GM18867 (cell line): ENCODE measurements around the gene ARSA.

Experiments used
- ATAC-seq: cut with Tn5 transposase; IDR thresholded peaks from one replicate; pipeline ENCODE4 v1.9.1; 2021; ENCODE audit warnings: mild to moderate bottlenecking, moderate library complexity; ENCODE audit not compliant: unreplicated experiment

ARSA gene

DNA sequence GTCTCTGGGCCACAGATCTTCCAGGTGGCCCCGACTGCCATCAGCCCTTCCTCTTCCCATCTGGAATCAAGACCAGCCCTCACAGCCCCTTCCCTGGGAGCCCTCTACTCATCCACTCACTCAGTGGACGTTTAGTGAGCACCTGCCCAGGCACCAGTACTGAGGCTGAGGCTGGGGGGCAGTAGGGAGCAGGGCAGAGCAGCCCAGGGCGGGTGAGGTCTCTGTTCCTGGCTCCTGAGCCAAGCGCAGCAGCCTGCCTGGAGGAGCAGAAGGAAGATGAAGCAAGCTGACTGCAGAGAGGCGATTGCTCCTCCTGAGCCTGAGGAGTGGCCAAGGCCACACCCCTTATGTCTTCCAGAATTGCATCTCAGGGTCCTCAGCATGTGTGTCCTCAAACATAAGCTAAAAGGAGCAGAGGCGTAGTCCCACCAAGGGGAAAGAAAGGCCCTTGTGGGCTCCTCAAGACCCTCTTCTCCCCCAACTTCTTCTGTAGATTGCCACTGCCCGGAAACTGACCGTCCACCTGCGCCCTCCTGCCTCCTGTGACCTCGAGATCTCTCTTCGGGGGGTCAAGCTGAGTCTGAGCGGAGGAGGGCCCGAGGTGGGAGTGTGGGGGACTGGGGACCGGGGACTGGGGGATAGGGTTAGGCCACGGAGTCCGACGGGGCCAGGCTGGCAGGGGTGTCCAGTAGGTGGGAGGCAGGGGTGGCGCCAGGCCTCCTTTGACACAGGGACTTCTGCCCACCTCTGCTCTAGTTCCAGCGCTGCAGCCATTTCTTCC is 21.6 kb downstream of the ARSA start:
- no peak for ATAC-seq

DNA sequence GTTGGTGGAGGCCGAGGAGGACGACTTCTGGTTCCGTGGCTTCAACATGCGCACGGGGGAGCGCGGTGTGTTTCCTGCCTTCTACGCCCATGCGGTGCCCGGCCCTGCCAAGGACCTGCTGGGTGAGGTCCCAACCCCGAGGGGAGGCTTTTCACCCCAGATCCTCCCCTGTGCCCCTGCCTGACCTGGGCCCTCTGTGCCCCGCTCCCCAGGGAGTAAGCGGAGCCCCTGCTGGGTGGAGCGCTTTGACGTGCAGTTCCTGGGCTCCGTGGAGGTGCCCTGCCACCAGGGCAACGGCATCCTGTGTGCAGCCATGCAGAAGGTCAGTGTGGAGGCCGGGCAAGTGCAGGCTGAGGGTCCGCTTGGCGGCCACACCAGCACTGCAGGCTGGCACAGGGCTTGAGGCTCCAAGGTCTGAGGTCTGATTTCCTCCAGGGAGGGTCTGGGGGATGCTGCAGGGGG is 22.3 kb downstream of the ARSA start:
- ATAC-seq = no peak

DNA sequence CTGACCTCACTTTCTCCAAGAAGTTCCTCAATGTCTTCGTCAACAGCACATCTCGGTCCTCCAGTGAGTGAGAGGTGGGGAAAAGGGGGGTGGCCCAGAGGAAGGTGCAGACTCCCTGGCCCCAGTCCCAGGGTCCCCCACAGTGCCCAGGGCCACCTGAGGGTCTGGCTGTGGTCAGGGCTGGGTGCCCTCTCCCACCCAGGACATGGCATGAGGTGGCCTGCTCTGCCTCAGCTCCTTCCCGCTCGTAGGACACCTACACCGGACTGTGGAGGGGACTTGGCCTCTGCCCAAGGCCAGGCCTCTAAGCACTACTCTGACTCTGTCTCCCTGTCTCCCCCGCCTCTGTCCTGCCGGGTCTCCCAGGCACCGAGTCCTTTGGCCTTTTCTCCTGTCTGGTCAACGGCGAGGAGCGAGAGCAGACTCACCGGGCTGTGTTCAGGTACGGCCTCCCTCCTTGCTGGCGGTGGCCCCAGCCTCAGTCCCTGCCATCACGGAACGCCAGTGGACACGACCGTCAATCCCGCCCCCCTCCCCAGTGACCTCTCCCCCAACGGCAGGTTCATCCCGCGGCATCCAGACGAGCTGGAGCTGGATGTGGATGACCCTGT is 22.8 kb downstream of the ARSA start:
- ATAC-seq = no peak

DNA sequence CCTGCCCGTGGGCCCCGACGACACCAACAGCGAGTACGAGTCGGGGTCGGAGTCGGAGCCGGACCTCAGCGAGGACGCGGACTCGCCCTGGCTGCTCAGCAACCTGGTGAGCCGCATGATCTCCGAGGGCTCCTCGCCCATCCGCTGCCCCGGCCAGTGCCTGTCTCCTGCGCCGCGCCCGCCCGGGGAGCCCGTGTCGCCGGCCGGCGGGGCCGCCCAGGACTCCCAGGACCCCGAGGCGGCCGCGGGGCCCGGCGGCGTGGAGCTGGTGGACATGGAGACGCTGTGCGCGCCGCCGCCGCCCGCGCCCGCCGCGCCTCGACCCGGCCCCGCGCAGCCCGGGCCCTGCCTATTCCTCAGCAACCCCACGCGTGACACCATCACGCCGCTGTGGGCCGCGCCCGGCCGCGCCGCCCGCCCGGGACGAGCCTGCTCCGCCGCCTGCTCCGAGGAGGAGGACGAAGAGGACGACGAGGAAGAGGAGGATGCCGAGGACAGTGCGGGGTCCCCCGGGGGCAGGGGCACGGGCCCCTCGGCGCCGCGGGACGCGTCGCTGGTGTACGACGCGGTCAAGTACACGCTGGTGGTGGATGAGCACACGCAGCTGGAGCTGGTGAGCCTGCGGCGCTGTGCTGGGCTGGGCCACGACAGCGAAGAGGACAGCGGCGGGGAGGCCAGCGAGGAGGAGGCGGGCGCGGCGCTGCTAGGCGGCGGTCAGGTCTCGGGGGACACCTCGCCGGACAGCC is 23.5 kb downstream of the ARSA start:
- no peak for ATAC-seq

DNA sequence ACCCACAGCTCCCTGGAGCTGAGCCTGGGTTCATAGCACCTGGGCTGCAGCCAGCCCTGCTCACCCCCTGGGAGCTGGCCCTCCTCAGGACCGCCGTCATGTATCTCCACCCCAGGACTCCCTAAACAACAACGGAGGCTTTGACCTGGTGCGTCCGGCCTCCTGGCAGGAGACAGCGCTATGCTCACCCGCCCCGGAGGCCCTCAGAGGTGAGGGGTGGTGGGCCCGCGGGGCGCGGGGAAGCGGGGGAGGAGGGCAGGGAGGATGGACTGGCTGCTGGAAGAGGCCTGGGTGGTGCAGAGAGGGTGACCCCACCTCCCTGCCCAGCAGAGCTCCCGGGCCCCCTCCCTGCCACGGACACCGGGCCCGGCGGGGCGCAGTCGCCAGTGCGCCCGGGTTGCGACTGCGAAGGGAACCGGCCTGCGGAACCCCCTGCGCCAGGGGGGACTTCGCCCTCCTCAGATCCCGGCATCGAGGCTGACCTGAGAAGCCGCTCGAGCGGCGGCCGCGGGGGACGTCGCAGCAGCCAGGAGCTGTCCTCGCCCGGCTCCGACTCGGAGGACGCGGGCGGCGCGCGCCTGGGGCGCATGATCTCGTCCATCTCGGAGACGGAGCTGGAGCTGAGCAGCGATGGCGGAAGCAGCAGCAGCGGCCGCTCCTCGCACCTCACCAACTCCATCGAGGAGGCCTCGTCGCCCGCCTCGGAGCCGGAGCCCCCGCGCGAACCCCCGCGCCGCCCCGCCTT is 24.3 kb downstream of the ARSA start:
- no peak for ATAC-seq

DNA sequence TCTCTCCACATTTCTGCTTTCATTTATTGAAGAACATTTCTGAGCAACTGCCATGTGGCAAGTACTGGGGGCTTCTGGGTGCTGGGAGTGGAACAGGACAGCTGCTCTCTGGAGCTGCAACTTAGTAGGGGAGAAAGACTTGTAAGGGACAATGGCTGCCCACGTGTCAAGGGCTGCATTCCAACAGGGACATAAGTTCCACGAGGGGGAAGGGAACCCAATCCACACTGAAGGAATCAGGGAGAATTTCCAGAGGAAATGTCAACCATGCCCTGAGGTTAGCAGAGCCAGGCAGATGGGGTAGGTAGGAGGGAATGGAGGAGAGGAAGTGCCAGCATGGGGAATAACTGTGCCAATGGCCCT is 25.6 kb downstream of the ARSA start:
- no peak for ATAC-seq

DNA sequence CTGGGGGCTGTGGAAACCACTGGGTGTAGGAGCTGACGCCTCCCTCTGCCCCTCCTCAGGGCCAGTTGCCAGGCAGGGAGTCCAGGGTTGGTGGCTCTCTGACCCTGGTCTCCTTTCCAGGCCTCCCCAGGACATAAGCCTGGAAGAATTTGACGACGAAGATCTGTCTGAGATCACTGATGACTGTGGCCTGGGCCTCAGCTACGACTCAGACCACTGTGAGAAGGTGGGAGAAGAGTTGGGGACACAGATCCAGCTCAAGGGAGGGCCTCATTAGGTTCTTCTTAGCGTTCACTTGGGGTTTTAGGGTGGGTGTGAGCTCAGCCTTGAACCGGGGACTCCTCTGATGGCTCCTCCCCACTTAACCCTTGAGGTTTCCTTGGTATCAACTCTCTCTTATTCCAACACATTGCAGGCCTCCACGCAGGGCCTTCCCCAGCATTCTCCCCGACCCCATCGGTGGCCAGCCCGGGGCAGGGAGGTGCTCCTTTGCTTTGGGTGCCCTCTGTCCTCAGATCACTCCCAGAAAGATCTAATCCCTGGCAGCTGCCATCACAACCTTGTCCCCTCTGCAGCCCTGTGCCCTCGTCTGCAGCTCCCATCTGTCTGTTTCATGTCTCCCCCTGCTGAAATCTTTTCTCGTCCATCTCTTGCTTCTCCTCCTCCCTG is 26.1 kb downstream of the ARSA start:
- ATAC-seq = no peak

DNA sequence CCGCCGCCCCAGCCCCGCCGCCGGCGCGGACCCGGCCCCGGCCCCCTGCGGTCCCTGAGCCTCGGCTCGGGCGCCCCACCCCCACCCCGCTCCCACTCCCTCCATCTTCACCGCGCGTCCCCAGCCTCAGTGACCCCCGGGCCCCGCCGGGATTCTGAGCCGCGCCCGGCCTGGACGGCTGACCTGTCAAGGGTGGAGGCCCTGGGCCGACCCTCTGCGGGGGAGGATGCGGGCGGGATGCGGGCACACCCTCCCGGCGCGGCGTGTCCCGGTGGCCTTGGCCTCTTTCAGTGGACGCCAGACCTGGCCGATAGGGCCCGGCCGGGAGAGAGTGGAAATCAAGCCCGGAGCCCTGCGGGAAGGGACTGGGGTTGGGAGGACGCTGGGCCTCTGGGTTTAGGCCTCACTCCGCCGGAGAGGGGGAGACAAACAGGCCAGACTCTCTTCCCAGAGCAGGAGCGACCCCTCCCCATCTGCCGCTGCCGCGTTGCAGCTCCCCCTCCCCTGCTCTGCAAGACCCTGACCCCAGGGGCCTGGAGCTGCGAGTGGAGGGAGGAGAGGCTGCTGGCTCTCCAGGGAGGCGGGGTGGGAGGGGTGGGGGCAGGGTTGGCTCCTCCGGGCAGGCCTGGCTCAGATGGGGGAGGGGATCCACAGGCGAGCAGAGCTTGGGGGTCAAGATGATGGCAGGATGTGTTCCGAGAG is 26.8 kb downstream of the ARSA start:
- ATAC-seq = no peak

DNA sequence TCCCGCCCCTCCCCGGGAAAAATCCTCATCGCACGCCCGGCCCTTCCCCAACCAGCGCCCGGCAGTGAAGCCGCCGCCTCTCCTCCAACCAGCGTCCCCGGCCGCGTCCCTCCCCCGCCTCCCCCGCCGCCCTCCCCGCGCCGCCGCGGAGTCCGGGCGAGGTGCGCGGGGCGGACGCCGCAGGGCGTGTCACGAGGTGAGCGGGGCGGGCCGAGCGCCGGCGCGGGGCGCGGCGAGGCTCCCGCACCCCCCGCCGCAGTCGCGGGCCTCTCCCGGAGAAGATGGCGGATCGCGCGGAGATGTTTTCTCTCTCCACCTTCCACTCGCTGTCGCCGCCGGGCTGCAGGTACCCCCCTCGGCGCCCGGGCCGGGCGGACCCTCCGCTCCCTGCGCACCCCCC is 27.4 kb downstream of the ARSA start, which contains the start of gene MAPK8IP2:
MAPK8IP2 (plus strand) TSS at position 256 of the 400 bp plus-strand sequence; CDS start at position 282, 26 bp downstream.
- no peak for ATAC-seq

DNA sequence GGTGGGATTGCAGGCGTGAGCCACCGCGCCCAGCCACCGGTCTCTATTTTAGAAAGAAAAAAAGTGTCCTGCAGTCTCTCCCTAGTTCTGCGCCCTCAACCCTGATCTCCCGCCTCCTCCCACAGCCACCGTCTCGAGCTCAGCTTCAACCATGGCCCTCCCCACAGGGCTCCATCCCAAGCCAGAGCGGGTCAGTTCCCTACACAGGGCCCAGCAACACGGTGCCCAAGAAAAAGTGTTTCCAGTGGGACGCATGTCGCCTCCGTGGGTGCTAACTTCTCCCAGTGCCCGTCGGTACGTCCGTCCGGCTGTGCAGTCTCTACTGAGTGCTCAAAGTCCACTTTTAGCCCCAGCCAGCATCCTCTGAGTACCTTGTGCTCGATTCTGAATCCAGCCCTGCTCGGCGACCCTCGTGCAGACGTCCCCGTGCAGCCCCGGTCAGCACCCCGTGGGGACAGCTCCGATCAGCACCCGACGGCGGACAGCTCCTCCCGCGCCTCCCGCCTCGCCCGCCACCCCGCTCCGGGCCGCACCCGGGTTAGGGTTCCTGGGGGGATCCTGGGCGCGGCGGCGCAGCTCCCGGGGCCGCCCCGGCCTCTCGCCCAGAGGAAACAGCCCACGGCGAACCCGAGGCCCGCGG is 28.0 kb downstream of the ARSA start:
- ATAC-seq = no peak

DNA sequence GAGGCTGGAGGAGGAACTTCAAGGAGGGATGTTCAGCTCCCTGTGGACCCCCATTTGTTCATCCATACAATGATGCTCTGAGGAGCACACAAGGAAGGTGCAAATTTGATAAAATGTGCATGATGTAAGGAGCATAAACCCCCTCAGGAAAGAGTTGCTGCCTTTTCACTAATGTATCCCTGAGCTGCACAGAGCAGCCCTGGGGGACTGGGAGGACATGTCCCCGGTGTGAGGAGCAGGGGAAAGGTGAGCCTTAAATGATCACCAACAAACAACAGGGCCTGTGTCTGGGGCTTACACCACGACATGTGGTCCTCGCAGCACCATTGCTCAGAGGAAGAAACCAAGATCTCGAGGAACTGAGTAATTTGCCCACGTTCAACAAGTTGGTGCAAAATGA is 30.9 kb downstream of the ARSA start:
- ATAC-seq = no peak

DNA sequence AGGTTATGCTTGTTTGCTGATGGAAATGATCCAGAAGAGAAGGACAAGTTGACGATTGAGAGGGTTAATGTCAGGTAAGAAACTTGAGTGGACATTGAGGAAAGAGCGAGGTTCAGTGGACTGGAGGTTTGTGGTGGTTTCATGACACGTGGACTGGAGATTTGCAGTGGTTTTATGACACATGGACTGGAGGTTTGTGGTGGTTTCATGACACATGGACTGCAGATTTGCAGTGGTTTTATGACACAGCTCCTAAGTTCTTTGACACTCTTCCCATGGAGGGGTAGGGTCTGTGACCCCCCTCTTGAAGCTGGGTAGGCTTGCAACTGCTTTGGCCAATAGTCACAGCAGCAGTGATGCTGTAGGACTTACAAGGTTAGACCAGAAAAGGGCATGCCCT is 32.8 kb downstream of the ARSA start:
- no peak for ATAC-seq

DNA sequence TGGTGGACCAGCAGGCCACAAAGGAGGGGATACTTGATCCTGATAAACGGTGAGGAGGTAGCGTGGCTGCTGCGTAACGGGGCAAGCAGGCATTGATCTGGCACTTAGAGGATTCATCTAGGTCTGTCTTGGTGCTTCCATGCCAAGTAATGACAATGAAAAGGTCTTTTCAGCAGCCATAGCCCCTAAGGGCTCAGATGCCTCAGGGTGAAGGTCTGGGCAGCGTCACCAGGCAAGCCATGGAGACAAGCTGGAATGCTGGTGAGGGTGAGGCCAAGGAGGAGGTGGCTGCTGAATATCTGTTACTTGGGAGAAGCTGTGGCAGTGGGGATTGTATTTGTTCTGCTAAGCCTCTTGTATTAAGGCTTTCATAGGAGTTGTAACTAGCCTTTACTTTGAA is 40.5 kb downstream of the ARSA start:
- ATAC-seq = no peak

DNA sequence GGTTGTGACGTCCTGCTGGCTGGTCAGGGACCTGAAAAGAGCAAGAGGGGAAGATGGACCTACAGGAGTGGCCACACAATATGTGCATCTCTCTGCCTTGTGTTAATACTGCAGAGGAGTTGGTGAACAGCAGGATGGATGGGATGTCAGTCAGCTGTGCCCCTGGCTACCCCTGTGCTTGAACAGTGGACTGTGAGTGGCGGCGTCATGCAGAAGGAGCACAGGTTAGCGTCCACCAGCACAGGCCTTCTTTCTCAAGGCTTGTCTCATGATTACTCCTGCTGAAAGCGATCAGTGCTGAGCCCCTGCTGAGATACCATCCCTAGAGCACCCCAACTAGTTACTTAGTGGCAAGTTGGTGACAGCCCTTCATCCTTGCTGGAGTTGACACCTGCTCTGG is 41.5 kb downstream of the ARSA start:
- no peak for ATAC-seq

DNA sequence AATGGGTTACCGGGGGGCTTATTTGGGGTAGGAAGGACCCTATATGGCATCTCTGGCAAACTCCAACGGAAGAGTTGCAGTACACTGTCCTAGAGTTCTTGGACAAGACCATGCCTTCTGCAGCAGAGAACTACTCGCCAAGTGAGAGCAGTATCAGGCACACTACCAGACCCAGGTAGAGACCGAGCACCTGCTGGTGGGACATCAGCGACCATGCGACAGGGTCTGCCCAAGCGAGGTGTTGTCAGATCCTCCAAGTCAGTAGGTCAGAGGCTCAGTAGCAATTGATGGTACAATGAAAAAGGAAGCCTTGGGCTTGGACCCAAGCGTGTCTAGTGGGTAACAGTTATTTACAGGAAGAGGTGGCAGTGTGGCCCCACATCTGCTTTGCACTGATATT is 42.2 kb downstream of the ARSA start:
- no peak for ATAC-seq

DNA sequence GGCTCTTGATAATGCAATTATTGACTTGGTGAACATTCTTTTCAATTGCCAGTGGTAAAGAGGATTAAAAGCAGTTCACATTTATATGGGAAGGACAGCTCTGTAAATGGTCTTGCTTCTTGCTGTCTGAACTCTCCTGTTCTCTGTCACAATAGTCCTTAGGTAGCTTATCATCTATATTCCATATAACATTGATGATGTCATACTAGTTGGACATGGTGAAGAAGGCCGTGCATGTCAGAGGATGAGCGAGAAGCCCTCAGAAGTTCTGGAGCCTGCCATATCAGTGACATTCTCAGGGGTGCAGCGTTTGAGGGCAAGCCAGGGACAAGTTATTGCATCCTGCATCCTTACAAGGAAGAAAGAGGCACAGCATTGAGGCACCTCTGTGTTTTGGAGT is 42.7 kb downstream of the ARSA start:
- no peak for ATAC-seq

DNA sequence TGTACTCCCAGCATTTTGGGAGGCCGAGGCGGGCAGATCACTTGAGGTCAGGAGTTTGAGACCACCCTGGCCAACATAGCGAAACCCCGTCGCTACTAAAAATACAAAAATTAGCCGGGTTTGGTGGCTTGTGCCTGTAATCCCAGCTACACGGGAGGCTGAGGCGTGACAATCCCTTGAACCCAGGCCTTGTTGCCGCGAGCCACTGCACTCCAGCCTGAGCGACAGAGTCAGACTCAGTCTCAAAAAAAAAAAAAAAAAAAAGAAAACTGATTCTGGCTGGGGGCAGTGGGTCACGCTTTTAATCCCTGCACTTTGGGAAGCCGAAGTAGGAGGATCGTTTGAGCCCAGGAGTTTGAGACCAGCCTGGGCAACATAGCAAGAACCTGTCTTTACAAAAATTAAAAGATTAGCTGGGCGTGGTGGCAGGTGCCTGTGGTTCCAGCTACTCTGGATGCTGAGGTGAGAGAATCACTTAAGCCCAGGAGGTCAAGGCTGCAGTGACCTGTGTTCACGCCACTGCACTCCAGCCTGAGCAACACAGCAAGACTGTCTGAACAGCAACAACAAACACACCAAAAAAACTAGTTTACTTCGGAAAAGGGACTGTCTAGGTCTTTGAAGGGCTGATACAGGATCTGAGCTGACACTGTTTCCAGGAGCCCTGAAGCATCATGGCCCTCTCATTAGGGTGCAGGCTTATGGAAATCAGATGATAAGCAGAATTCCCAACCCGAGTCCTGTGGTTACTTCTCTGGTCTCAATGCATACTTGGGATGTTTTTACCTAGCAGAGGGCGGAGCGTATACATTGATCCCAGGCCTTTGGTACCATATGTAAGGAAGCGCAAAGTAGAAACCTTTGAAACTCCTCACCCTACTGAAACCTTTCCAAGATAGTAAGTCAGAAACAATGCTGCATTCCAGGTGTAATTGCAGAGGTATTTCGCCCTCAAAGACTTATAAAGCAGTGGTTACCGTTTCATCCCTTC is 43.6 kb downstream of the ARSA start:
- no peak for ATAC-seq

DNA sequence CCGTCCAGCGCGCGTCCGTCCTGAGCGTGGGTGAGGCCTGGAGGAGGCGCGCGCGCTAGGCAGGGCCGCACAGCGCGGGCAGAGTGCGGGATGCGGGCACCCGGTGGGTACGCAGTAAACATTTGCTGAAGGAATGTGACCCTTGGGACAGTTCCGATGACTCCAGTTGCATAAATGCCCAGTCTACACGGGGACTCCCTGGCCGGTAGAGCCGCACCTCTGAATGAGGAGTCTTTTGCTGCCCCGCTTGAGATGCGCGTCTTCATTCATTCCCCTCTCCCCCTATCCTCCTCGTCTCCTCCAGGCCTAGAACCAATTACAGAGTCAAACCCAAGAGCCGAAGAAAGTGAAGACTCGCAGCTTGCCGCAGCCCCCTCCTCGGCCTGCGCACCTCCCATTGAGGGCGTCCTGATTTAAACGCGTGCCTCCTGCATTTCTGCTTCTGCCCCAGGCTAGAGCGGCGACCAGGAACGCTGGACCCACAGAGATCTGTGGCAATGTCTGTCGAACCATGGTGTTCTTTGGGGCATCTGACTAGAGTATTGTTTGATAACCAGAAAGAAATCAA is 44.6 kb downstream of the ARSA start:
- ATAC-seq = peak; percentile 25
